GM19397 (cell line): ENCODE results near the gene IGSF9B.

Source experiments
- ATAC-seq: cut with Tn5 transposase; IDR thresholded peaks from one replicate; pipeline ENCODE4 v1.9.1; 2021; ENCODE audit warnings: mild to moderate bottlenecking, moderate library complexity; ENCODE audit not compliant: unreplicated experiment

IGSF9B gene

GRCh38 chr11:133938166-133938565 lies 18.6 kb downstream of the IGSF9B start:
- ATAC-seq = no peak

- ATAC-seq = no peak
These were observed 19.3 kb downstream of the IGSF9B start for GRCh38 chr11:133937468-133937867.

- ATAC-seq = no peak
These were observed 19.8 kb downstream of the IGSF9B start for GRCh38 chr11:133937015-133937414.

GRCh38 chr11:133936592-133936991 lies 20.2 kb downstream of the IGSF9B start:
- no peak for ATAC-seq

- ATAC-seq = no peak
These were observed 20.6 kb downstream of the IGSF9B start for GRCh38 chr11:133936136-133936535.

- ATAC-seq = no peak
These were observed 21.2 kb downstream of the IGSF9B start for GRCh38 chr11:133935551-133935910.

- ATAC-seq = no peak
These were observed 21.9 kb downstream of the IGSF9B start for GRCh38 chr11:133934599-133935550.

- ATAC-seq = no peak
These were observed 22.7 kb downstream of the IGSF9B start for GRCh38 chr11:133934096-133934495.

GRCh38 chr11:133931449-133932060 lies 25.2 kb downstream of the IGSF9B start:
- no peak for ATAC-seq

GRCh38 chr11:133930767-133931448 lies 25.9 kb downstream of the IGSF9B start:
- ATAC-seq = no peak

GRCh38 chr11:133930053-133930766 lies 26.6 kb downstream of the IGSF9B start:
- ATAC-seq = no peak

GRCh38 chr11:133929401-133930052 lies 27.2 kb downstream of the IGSF9B start:
- ATAC-seq = no peak

- no peak for ATAC-seq
These were observed 28.1 kb downstream of the IGSF9B start for GRCh38 chr11:133928628-133929059.

GRCh38 chr11:133927690-133928627 lies 28.8 kb downstream of the IGSF9B start:
- ATAC-seq = peak; percentile 81

- ATAC-seq = no peak
These were observed 30.1 kb downstream of the IGSF9B start for GRCh38 chr11:133926466-133927246.

- no peak for ATAC-seq
These were observed 31.0 kb downstream of the IGSF9B start for GRCh38 chr11:133925756-133926155.

- ATAC-seq = no peak
These were observed 32.1 kb downstream of the IGSF9B start for GRCh38 chr11:133924661-133925060.

- ATAC-seq = no peak
These were observed 34.5 kb downstream of the IGSF9B start for GRCh38 chr11:133922078-133922870.
